Gastrocnemius medialis (tissue), 4 donors: ENCODE measurements around the gene ICAM5.

Source experiments
- CTCF ChIP-seq, 5 experiments: fragments of 450-650 bp in 3 of 5; fragments of 200-600 bp in 2 of 5; sonication (generic) in 2 of 5; IDR thresholded peaks in 4 of 5; conservative IDR thresholded peaks in 1 of 5; 1 replicate in 4 of 5; 2 replicates in 1 of 5; pipeline ENCODE4 v1.5.1; 2016 to 2019; ENCODE audit warnings: antibody characterized with exemption in 5 of 5, mild to moderate bottlenecking in 3 of 5, moderate library complexity in 3 of 5
- POLR2A ChIP-seq, 2 donors: fragments of 450-650 bp; IDR thresholded peaks; one replicate each; pipeline ENCODE4 v1.6.1; 2017; ENCODE audit warnings: antibody characterized with exemption in 2 of 2, mild to moderate bottlenecking in 2 of 2, moderate library complexity in 2 of 2

- TF ChIP-seq CTCF (IDR thresholded peaks at IDR 0.05 in 4 of 5, conservative IDR thresholded peaks at IDR 0.05 in 1 of 5) (no peak), POLR2A (IDR thresholded peaks at IDR 0.05) (no peak)
Measured at GRCh38 chr19:10320602-10321416, 31.1 kb downstream of the ICAM5 start.
